Stomach (tissue), 9 donors: ENCODE results near the gene ELP2. TPM values are rescaled to one million over a fixed set of nuclear protein-coding genes. Genes with fewer than 3 reads are reported as not detected.
"Not testable (repeated sequence)": the region's sequence is repeated elsewhere in the genome, so short reads cannot be mapped to it uniquely, and the experiment has no call there.

Source experiments
- DNase-seq, 2 donors: peaks; one replicate each; pipeline versions ENCODE4 v3.0.0 to v3.0.0-alpha.2; 2013 to 2019
- H3K27ac ChIP-seq, 5 donors: fragments of 200-600 bp in 4 of 5; sonication (generic) in 4 of 5; one replicate each; pipeline ENCODE4 v1.5.1; 2013 to 2019; ENCODE audit warnings: mild to moderate bottlenecking in 1 of 5, moderate library complexity in 1 of 5
- H3K27me3 ChIP-seq, 3 donors: fragments of 200-600 bp; sonication (generic); one replicate each; pipeline ENCODE4 v1.5.1; 2017 to 2019; ENCODE audit warnings: mixed run types in 1 of 3
- H3K36me3 ChIP-seq, 4 donors: fragments of 200-600 bp; sonication (generic); 1 replicate in 3 of 4; 2 replicates in 1 of 4; pipeline ENCODE4 v1.5.1; 2016 to 2019
- H3K4me1 ChIP-seq, 4 donors: fragments of 200-600 bp; sonication (generic); one replicate each; pipeline ENCODE4 v1.5.1; 2016 to 2019
- H3K4me3 ChIP-seq, 4 donors: fragments of 200-600 bp; sonication (generic) in 3 of 4; one replicate each; pipeline ENCODE4 v1.5.1; 2016 to 2019; ENCODE audit warnings: mild to moderate bottlenecking in 1 of 4
- H3K9me3 ChIP-seq, 4 donors: fragments of 200-600 bp; sonication (generic); one replicate each; pipeline ENCODE4 v1.5.1; 2016 to 2019
- CTCF ChIP-seq, 7 experiments: fragments of 450-650 bp in 4 of 7; fragments of 200-600 bp in 3 of 7; sonication (generic) in 3 of 7; IDR thresholded peaks; one replicate each; pipeline ENCODE4 v1.5.1; 2016 to 2019; ENCODE audit warnings: antibody characterized with exemption in 7 of 7, control low read depth in 2 of 7, mild to moderate bottlenecking in 1 of 7
- EP300 ChIP-seq: sonication (generic); formaldehyde crosslinking; IDR thresholded peaks from one replicate; pipeline ENCODE4 v1.6.1; 2017; ENCODE audit warnings: antibody characterized with exemption
- POLR2A ChIP-seq, 4 donors: fragments of 450-650 bp; IDR thresholded peaks; one replicate each; pipeline ENCODE4 v1.6.1; 2016; ENCODE audit warnings: antibody characterized with exemption in 4 of 4, control low read depth in 2 of 4, mild to moderate bottlenecking in 1 of 4, moderate library complexity in 1 of 4
- POLR2AphosphoS5 ChIP-seq, 3 donors: sonication (generic); formaldehyde crosslinking; IDR thresholded peaks; one replicate each; pipeline ENCODE4 v1.6.1; 2016; ENCODE audit warnings: antibody characterized with exemption in 3 of 3
- WGBS, 5 donors: extraction: QIAGEN DNeasy Blood & Tissue Kit in 3 of 5; methylation state at CpG; one replicate each; pipeline versions ENCODE4 v1.1.5 to v1.1.7; 2013 to 2018; 5-methylcytosine and 5-hydroxymethylcytosine counted together
- intact Hi-C: fragments of 100-400 bp; cut with DNase I; formaldehyde crosslinking; loops from one replicate; pipeline ENCODE4 v1.15.1; 2023; ENCODE audit warnings: low total_unique reads
- polyA plus RNA-seq, 3 donors: library from polyadenylated mRNA; stranded (reverse); fragments of 200-250 nt; gene quantifications; one replicate each; pipeline ENCODE4 v1.2.3, GENCODE V29; 2013
- total RNA-seq, 5 donors: library from RNA; depleted of rRNA; stranded (reverse); fragments of >200 nt; gene quantifications; one replicate each; pipeline versions ENCODE4 v1.1.0 to v1.2.3, GENCODE V29; 2014 to 2016
- donor health status: healthy with polysubstance abuse.
- donor health status: Bipolar disorder and iron deficiency.
- donor health status: healthy.

ELP2 gene
- total and polyA plus RNA-seq, 8 donors = 24.1 to 278 (median 63.4) TPM

- no peak overlapping the region for H3K27ac ChIP-seq
- H3K4me1 ChIP-seq = no peaks in the 10 kb centered on the region
- no peak overlapping the region for H3K4me3 ChIP-seq
- WGBS, 5 donors = 68 to 91% (median 83%) methylated on average over 8 of the region's 8 CpGs
- intact Hi-C loops = no loop called here
- DNase-seq = no peak
- TF ChIP-seq CTCF (IDR thresholded peaks at IDR 0.05) (no peak), EP300 (no peak), POLR2AphosphoS5 (IDR thresholded peaks at IDR 0.05) (no peak), POLR2A (IDR thresholded peaks at IDR 0.05) (no peak)
- H3K9me3 ChIP-seq = peaks cover 0 to 5% (median 2%) of the 10 kb centered on the region in 4 donors
- no peaks in the 10 kb centered on the region for H3K36me3 ChIP-seq
- no peaks in the 10 kb centered on the region for H3K27me3 ChIP-seq
These were observed 43.5 kb upstream of the ELP2 start for GRCh38 chr18:36086186-36086585.

- Histone ChIP-seq H3K27ac (no peak overlapping the region), H3K27me3 (no peaks in the 10 kb centered on the region), H3K9me3 (no peaks in the 10 kb centered on the region), H3K4me3 (no peak overlapping the region), H3K4me1 (no peaks in the 10 kb centered on the region), H3K36me3 (no peaks in the 10 kb centered on the region)
- 65 to 81% (median 70%) methylated on average over 2 of the region's 2 CpGs for WGBS, 5 donors
- TF ChIP-seq CTCF (IDR thresholded peaks at IDR 0.05) (no peak), POLR2AphosphoS5 (IDR thresholded peaks at IDR 0.05) (no peak), POLR2A (IDR thresholded peaks at IDR 0.05) (no peak), EP300 (no peak)
- DNase-seq = no peak
- intact Hi-C loops = no loop called here
These were observed 41.4 kb upstream of the ELP2 start for GRCh38 chr18:36088256-36088655.

- H3K36me3 ChIP-seq = no peaks in the 10 kb centered on the region
- H3K4me1 ChIP-seq = no peaks in the 10 kb centered on the region
- H3K9me3 ChIP-seq = no peaks in the 10 kb centered on the region
- no peaks in the 10 kb centered on the region for H3K27me3 ChIP-seq
- 76 to 92% (median 88%) methylated on average over 6 of the region's 6 CpGs for WGBS, 5 donors
- TF ChIP-seq EP300 (no peak), POLR2AphosphoS5 (IDR thresholded peaks at IDR 0.05) (no peak), POLR2A (IDR thresholded peaks at IDR 0.05) (no peak), CTCF (IDR thresholded peaks at IDR 0.05) (no peak)
- intact Hi-C loops = no loop called here
- no peak for DNase-seq
- no peak overlapping the region for H3K4me3 ChIP-seq
- no peak overlapping the region for H3K27ac ChIP-seq
These were observed 40.7 kb upstream of the ELP2 start for GRCh38 chr18:36089001-36089400.

GRCh38 chr18:36092116-36092515 is 37.6 kb upstream of the ELP2 start:
- not testable (repeated sequence) for DNase-seq, H3K9me3 ChIP-seq, H3K36me3 ChIP-seq, H3K27ac ChIP-seq, H3K4me3 ChIP-seq, H3K4me1 ChIP-seq, H3K27me3 ChIP-seq
- intact Hi-C loops = loop anchor here (5.0 kb wide), 1 partner anchor 190 kb away; no protein-coding TSS in a partner anchor
- 69 to 81% (median 73%) methylated on average over 5 of the region's 5 CpGs for WGBS, 5 donors

GRCh38 chr18:36094431-36094830 is 35.3 kb upstream of the ELP2 start:
- TF ChIP-seq POLR2AphosphoS5 (IDR thresholded peaks at IDR 0.05) (no peak), CTCF (IDR thresholded peaks at IDR 0.05) (no peak), EP300 (no peak), POLR2A (IDR thresholded peaks at IDR 0.05) (no peak)
- Histone ChIP-seq H3K27me3 (peaks cover 0 to 5% (median 0%) of the 10 kb centered on the region in 3 donors), H3K4me1 (no peaks in the 10 kb centered on the region), H3K9me3 (no peaks in the 10 kb centered on the region), H3K4me3 (no peak overlapping the region), H3K36me3 (no peaks in the 10 kb centered on the region), H3K27ac (no peak overlapping the region)
- DNase-seq = no peak
- intact Hi-C loops = loop anchor here (5.0 kb wide), 1 partner anchor 188 kb away; no protein-coding TSS in a partner anchor
- 67 to 84% (median 75%) methylated on average over 3 of the region's 3 CpGs for WGBS, 5 donors
